H9 (cell line): ENCODE data around the gene FAM76A. TPM values are rescaled to one million over a fixed set of nuclear protein-coding genes. Genes with fewer than 3 reads are reported as not detected.
"Not testable (repeated sequence)": the region's sequence is repeated elsewhere in the genome, so short reads cannot be mapped to it uniquely, and the experiment has no call there.

Experiments
- DNase-seq: peaks from one replicate; pipeline ENCODE4 v3.0.0-alpha.2; 2017
- H2AFZ ChIP-seq: one replicate; pipeline ENCODE4 v1.6.1; 2013; ENCODE audit warnings: mild to moderate bottlenecking, low read length, control low read depth, moderate library complexity
- H2AK5ac ChIP-seq: 2 replicates; pipeline ENCODE4 v1.6.1; 2013; ENCODE audit warnings: low read length, control low read depth, mixed read lengths; ENCODE audit not compliant: insufficient read length
- H2BK120ac ChIP-seq: one replicate; pipeline ENCODE4 v1.6.1; 2013; ENCODE audit warnings: low read depth, mild to moderate bottlenecking, low read length, control low read depth, inconsistent platforms; ENCODE audit not compliant: poor library complexity, severe bottlenecking
- H2BK12ac ChIP-seq: 2 replicates; pipeline ENCODE4 v1.6.1; 2013; ENCODE audit warnings: low read length, control low read depth, mixed read lengths, low read depth; ENCODE audit not compliant: insufficient read length
- H2BK15ac ChIP-seq: 2 replicates; pipeline ENCODE4 v1.6.1; 2013; ENCODE audit warnings: low read depth, low read length, control low read depth
- H2BK20ac ChIP-seq: one replicate; pipeline ENCODE4 v1.6.1; 2013; ENCODE audit warnings: low read depth, mild to moderate bottlenecking, low read length, control low read depth, inconsistent platforms; ENCODE audit not compliant: poor library complexity, severe bottlenecking
- H2BK5ac ChIP-seq: 2 replicates; pipeline ENCODE4 v1.6.1; 2013; ENCODE audit warnings: low read length, control low read depth, mixed read lengths; ENCODE audit not compliant: insufficient read length
- H3K14ac ChIP-seq: 2 replicates; pipeline ENCODE4 v1.6.1; 2013; ENCODE audit warnings: low read length, control low read depth; ENCODE audit not compliant: insufficient read depth
- H3K18ac ChIP-seq: 2 replicates; pipeline ENCODE4 v1.6.1; 2013; ENCODE audit warnings: low read depth, mild to moderate bottlenecking, mixed read lengths, low read length, control low read depth; ENCODE audit not compliant: insufficient read length
- H3K23ac ChIP-seq: 2 replicates; pipeline ENCODE4 v1.6.1; 2013; ENCODE audit warnings: low read length, control low read depth, mixed read lengths, low read depth; ENCODE audit not compliant: insufficient read length
- H3K23me2 ChIP-seq: 2 replicates; pipeline ENCODE4 v1.6.1; 2013; ENCODE audit warnings: low read depth, mild to moderate bottlenecking, mixed read lengths, low read length, control low read depth; ENCODE audit not compliant: insufficient read length, poor library complexity, severe bottlenecking
- H3K27ac ChIP-seq: 2 replicates; pipeline ENCODE4 v1.5.1; 2013; ENCODE audit warnings: low read length, control low read depth, mixed read lengths, low read depth; ENCODE audit not compliant: insufficient read length
- H3K27me3 ChIP-seq: 2 replicates; pipeline ENCODE4 v1.6.1; 2013; ENCODE audit warnings: low read length, control low read depth, inconsistent platforms; ENCODE audit not compliant: insufficient read depth
- H3K4ac ChIP-seq: 2 replicates; pipeline ENCODE4 v1.6.1; 2013; ENCODE audit warnings: low read depth, mild to moderate bottlenecking, control low read depth, inconsistent platforms, low read length, moderate library complexity
- H3K4me1 ChIP-seq: 2 replicates; pipeline ENCODE4 v1.6.1; 2013; ENCODE audit warnings: low read length, control low read depth, inconsistent platforms; ENCODE audit not compliant: insufficient read depth
- H3K4me2 ChIP-seq: 2 replicates; pipeline ENCODE4 v1.6.1; 2013; ENCODE audit warnings: low read length, control low read depth, mixed read lengths; ENCODE audit not compliant: insufficient read length, insufficient read depth
- H3K56ac ChIP-seq: 2 replicates; pipeline ENCODE4 v1.6.1; 2013; ENCODE audit warnings: low read depth, mild to moderate bottlenecking, mixed read lengths, low read length, control low read depth; ENCODE audit not compliant: insufficient read length
- H3K79me1 ChIP-seq: 2 replicates; pipeline ENCODE4 v1.6.1; 2013; ENCODE audit warnings: low read depth, mild to moderate bottlenecking, moderate library complexity, low read length, control low read depth, inconsistent platforms; ENCODE audit not compliant: insufficient read depth, poor library complexity, severe bottlenecking
- H3K79me2 ChIP-seq: 2 replicates; pipeline ENCODE4 v1.6.1; 2013; ENCODE audit warnings: low read length, control low read depth, inconsistent platforms; ENCODE audit not compliant: insufficient read depth
- H3K9ac ChIP-seq: 2 replicates; pipeline ENCODE4 v1.6.1; 2013; ENCODE audit warnings: low read length, control low read depth, mixed read lengths; ENCODE audit not compliant: insufficient read length; ENCODE audit errors: extremely low read depth
- H3K9me3 ChIP-seq: one replicate; pipeline ENCODE4 v1.6.1; 2013; ENCODE audit warnings: low read depth, low read length, inconsistent platforms; ENCODE audit not compliant: control insufficient read depth
- H3T11ph ChIP-seq: one replicate; pipeline ENCODE4 v1.6.1; 2013; ENCODE audit warnings: mild to moderate bottlenecking, low read length, control low read depth, inconsistent platforms
- H4K20me1 ChIP-seq: one replicate; pipeline ENCODE4 v1.6.1; 2013; ENCODE audit not compliant: control insufficient read depth, insufficient read length, insufficient read depth
- H4K5ac ChIP-seq: 2 replicates; pipeline ENCODE4 v1.6.1; 2013; ENCODE audit warnings: low read depth, mild to moderate bottlenecking, mixed read lengths, low read length, control low read depth; ENCODE audit not compliant: insufficient read length
- H4K8ac ChIP-seq: replicated peaks from 2 replicates; pipeline ENCODE4 v1.6.1; 2013; ENCODE audit warnings: low read length, control low read depth, mixed read lengths, low read depth; ENCODE audit not compliant: insufficient read length
- H4K91ac ChIP-seq: 2 replicates; pipeline ENCODE4 v1.6.1; 2013; ENCODE audit warnings: low read depth, mild to moderate bottlenecking, moderate library complexity, mixed read lengths, low read length, control low read depth; ENCODE audit not compliant: insufficient read length
- H3K27ac Mint-ChIP-seq, 3 experiments: 2 replicates in 2 of 3; 3 replicates in 1 of 3; pipeline ENCODE4 v1.8.0; 2020 to 2021; ENCODE audit warnings: mixed read lengths in 3 of 3, mild to moderate bottlenecking in 1 of 3, moderate library complexity in 1 of 3
- H3K27me3 Mint-ChIP-seq: 2 replicates; pipeline ENCODE4 v1.8.0; 2021; ENCODE audit warnings: low read depth, mild to moderate bottlenecking, moderate library complexity, mixed read lengths
- H3K36me3 Mint-ChIP-seq, 3 experiments: 2 replicates in 2 of 3; 3 replicates in 1 of 3; pipeline ENCODE4 v1.8.0; 2020 to 2021; ENCODE audit warnings: low read depth in 3 of 3, mixed read lengths in 3 of 3; ENCODE audit not compliant: insufficient read depth in 1 of 3
- H3K4me1 Mint-ChIP-seq, 2 experiments: 2 replicates each; pipeline ENCODE4 v1.8.0; 2020; ENCODE audit warnings: mixed read lengths in 2 of 2
- H3K4me3 Mint-ChIP-seq, 2 experiments: 2 replicates in 1 of 2; 3 replicates in 1 of 2; pipeline ENCODE4 v1.8.0; 2020 to 2021; ENCODE audit warnings: mild to moderate bottlenecking in 2 of 2, mixed read lengths in 2 of 2, moderate library complexity in 1 of 2
- H3K9me3 Mint-ChIP-seq, 2 experiments: 2 replicates in 1 of 2; 3 replicates in 1 of 2; pipeline ENCODE4 v1.8.0; 2020; ENCODE audit warnings: mild to moderate bottlenecking in 2 of 2, mixed read lengths in 2 of 2, moderate library complexity in 1 of 2
- WGBS: extraction: QIAGEN DNeasy Blood & Tissue Kit; methylation state at CpG from one replicate; pipeline ENCODE4 v1.1.7; 2013; ENCODE audit warnings: missing lambda C conversion rate, low lambda C conversion rate, mixed read lengths; ENCODE audit not compliant: insufficient read length; ENCODE audit errors: extremely low coverage; 5-methylcytosine and 5-hydroxymethylcytosine counted together
- total RNA-seq: library from RNA; stranded (reverse); gene quantifications from 2 replicates; pipeline ENCODE4 v1.2.1, GENCODE V29; 2021

The FAM76A gene
- total RNA-seq, 1 experiment from 2014 or later: 10.6 TPM

GRCh38 chr1:27681580-27681979 lies 44.2 kb upstream of the FAM76A start:
- H3K27ac Mint-ChIP-seq, H2AK5ac ChIP-seq, H3K9me3 ChIP-seq, H3K4me3 Mint-ChIP-seq, H2BK20ac ChIP-seq, H3K18ac ChIP-seq, H3K4ac ChIP-seq, H3K4me2 ChIP-seq, H3K23ac ChIP-seq, DNase-seq, H4K20me1 ChIP-seq, H2BK12ac ChIP-seq, H3T11ph ChIP-seq, H3K9ac ChIP-seq, H3K14ac ChIP-seq, H3K79me1 ChIP-seq, H4K5ac ChIP-seq, H2AFZ ChIP-seq, H3K23me2 ChIP-seq, H3K27me3 ChIP-seq, H2BK15ac ChIP-seq, H3K27ac ChIP-seq, H4K91ac ChIP-seq, H3K56ac ChIP-seq, H2BK120ac ChIP-seq, H2BK5ac ChIP-seq, H4K8ac ChIP-seq, H3K79me2 ChIP-seq, H3K4me1 ChIP-seq, H3K27me3 Mint-ChIP-seq: not testable (repeated sequence)
- Mint-ChIP-seq H3K9me3 (peaks cover 41 to 51% of the 10 kb centered on the region in 2 experiments), H3K4me1 (peaks cover 8 to 10% of the 10 kb centered on the region in 2 experiments), H3K36me3 (peaks cover 8 to 18% (median 17%) of the 10 kb centered on the region in 3 experiments)
- no CpG with 5 or more reads among the region's 4 CpGs for WGBS
